Measurements from ENCODE around the gene PANX2. TPM values are rescaled to one million over a fixed set of nuclear protein-coding genes. Genes with fewer than 3 reads are reported as not detected.

Gene PANX2
- total RNA-seq, 1 donor = under 0.01 TPM

- no peaks in the 10 kb centered on the region for H3K27me3 ChIP-seq (ENCODE audit: insufficient read depth, low read length)
- peak; percentile 90 for DNase-seq (ENCODE audit: insufficient read length, low spot score, missing footprints)
- H3K27ac ChIP-seq (ENCODE audit: low read depth, low read length) = no peak overlapping the region
- no peaks in the 10 kb centered on the region for H3K36me3 ChIP-seq (ENCODE audit: insufficient read depth, low read length)
- no peaks in the 10 kb centered on the region for H3K9me3 ChIP-seq (ENCODE audit: low read depth, low read length)
- no peak overlapping the region for H3K4me3 ChIP-seq (ENCODE audit: insufficient read depth, low read length)
- no peak overlapping the region for H2AFZ ChIP-seq (ENCODE audit: low read length)
- TF ChIP-seq, protein P1, sequence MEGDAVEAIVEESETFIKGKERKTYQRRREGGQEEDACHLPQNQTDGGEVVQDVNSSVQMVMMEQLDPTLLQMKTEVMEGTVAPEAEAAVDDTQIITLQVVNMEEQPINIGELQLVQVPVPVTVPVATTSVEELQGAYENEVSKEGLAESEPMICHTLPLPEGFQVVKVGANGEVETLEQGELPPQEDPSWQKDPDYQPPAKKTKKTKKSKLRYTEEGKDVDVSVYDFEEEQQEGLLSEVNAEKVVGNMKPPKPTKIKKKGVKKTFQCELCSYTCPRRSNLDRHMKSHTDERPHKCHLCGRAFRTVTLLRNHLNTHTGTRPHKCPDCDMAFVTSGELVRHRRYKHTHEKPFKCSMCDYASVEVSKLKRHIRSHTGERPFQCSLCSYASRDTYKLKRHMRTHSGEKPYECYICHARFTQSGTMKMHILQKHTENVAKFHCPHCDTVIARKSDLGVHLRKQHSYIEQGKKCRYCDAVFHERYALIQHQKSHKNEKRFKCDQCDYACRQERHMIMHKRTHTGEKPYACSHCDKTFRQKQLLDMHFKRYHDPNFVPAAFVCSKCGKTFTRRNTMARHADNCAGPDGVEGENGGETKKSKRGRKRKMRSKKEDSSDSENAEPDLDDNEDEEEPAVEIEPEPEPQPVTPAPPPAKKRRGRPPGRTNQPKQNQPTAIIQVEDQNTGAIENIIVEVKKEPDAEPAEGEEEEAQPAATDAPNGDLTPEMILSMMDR (IDR thresholded peaks at IDR 0.05; ENCODE audit: extremely low read depth, low read depth, low read length) = no peak
- no peaks in the 10 kb centered on the region for H3K4me1 ChIP-seq (ENCODE audit: insufficient read depth, low read length)
- no peaks in the 10 kb centered on the region for H4K20me1 ChIP-seq (ENCODE audit: insufficient read depth, low read length)
- H3K4me2 ChIP-seq (ENCODE audit: insufficient read depth, low read length) = no peak overlapping the region
- H3K79me2 ChIP-seq (ENCODE audit: insufficient read depth, low read length) = no peaks in the 10 kb centered on the region
Observed at GRCh38 chr22:50178871-50179869, 8.6 kb downstream of the PANX2 start.

- Histone ChIP-seq H3K36me3 (ENCODE audit: insufficient read depth, low read length) (no peaks in the 10 kb centered on the region), H3K27ac (ENCODE audit: low read depth, low read length) (no peak overlapping the region), H3K9me3 (ENCODE audit: low read depth, low read length) (no peaks in the 10 kb centered on the region), H3K27me3 (ENCODE audit: insufficient read depth, low read length) (no peaks in the 10 kb centered on the region), H3K4me1 (ENCODE audit: insufficient read depth, low read length) (no peaks in the 10 kb centered on the region), H2AFZ (ENCODE audit: low read length) (no peak overlapping the region), H3K4me2 (ENCODE audit: insufficient read depth, low read length) (no peak overlapping the region), H3K4me3 (ENCODE audit: insufficient read depth, low read length) (no peak overlapping the region), H3K79me2 (ENCODE audit: insufficient read depth, low read length) (no peaks in the 10 kb centered on the region), H4K20me1 (ENCODE audit: insufficient read depth, low read length) (no peaks in the 10 kb centered on the region)
- TF ChIP-seq, protein P1 (IDR thresholded peaks at IDR 0.05; ENCODE audit: extremely low read depth, low read depth, low read length) = no peak
- DNase-seq (ENCODE audit: insufficient read length, low spot score, missing footprints) = peak; percentile 74
Observed at GRCh38 chr22:50179937-50180726, 9.6 kb downstream of the PANX2 start.

- no peaks in the 10 kb centered on the region for H3K9me3 ChIP-seq (ENCODE audit: low read depth, low read length)
- H2AFZ ChIP-seq (ENCODE audit: low read length) = no peak overlapping the region
- H3K27me3 ChIP-seq (ENCODE audit: insufficient read depth, low read length) = no peaks in the 10 kb centered on the region
- no peak overlapping the region for H3K27ac ChIP-seq (ENCODE audit: low read depth, low read length)
- no peak overlapping the region for H3K4me2 ChIP-seq (ENCODE audit: insufficient read depth, low read length)
- H3K79me2 ChIP-seq (ENCODE audit: insufficient read depth, low read length) = no peaks in the 10 kb centered on the region
- no peaks in the 10 kb centered on the region for H3K4me1 ChIP-seq (ENCODE audit: insufficient read depth, low read length)
- no peaks in the 10 kb centered on the region for H3K36me3 ChIP-seq (ENCODE audit: insufficient read depth, low read length)
- no peak overlapping the region for H3K4me3 ChIP-seq (ENCODE audit: insufficient read depth, low read length)
- DNase-seq (ENCODE audit: insufficient read length, low spot score, missing footprints) = peak; percentile 86
- H4K20me1 ChIP-seq (ENCODE audit: insufficient read depth, low read length) = no peaks in the 10 kb centered on the region
- TF ChIP-seq, protein P1 (IDR thresholded peaks at IDR 0.05; ENCODE audit: extremely low read depth, low read depth, low read length) = no peak
Observed at GRCh38 chr22:50180727-50181521, 10.4 kb downstream of the PANX2 start.
